GM23248 (cell line): ENCODE data around the gene GSG1L. TPM values are rescaled to one million over a fixed set of nuclear protein-coding genes. Genes with fewer than 3 reads are reported as not detected.

ENCODE experiments used
- DNase-seq: peaks from one replicate; pipeline ENCODE4 v3.0.0-alpha.2; 2015
- H2AFZ ChIP-seq: fragments of 200-600 bp; sonication (generic); 2 replicates; pipeline ENCODE4 v1.6.1; 2016; ENCODE audit warnings: antibody characterized with exemption
- H3F3A ChIP-seq: fragments of 200-600 bp; sonication (generic); 2 replicates; pipeline ENCODE4 v1.6.1; 2016; ENCODE audit warnings: mild to moderate bottlenecking, antibody characterized with exemption, mixed run types; ENCODE audit not compliant: insufficient read depth
- H3K27ac ChIP-seq: fragments of 200-600 bp; sonication (generic); 2 replicates; pipeline ENCODE4 v1.5.1; 2016; ENCODE audit warnings: mild to moderate bottlenecking
- H3K27me3 ChIP-seq: fragments of 200-600 bp; sonication (generic); replicated peaks from 2 replicates; pipeline ENCODE4 v1.6.1; 2016; ENCODE audit warnings: mild to moderate bottlenecking; ENCODE audit not compliant: insufficient read depth
- H3K36me3 ChIP-seq: fragments of 200-600 bp; sonication (generic); 2 replicates; pipeline ENCODE4 v1.6.1; 2016; ENCODE audit warnings: low read depth, mild to moderate bottlenecking
- H3K4me1 ChIP-seq: fragments of 200-600 bp; sonication (generic); 2 replicates; pipeline ENCODE4 v1.6.1; 2016; ENCODE audit warnings: mild to moderate bottlenecking; ENCODE audit not compliant: insufficient read depth
- H3K4me2 ChIP-seq: fragments of 200-600 bp; sonication (generic); one replicate; pipeline ENCODE4 v1.6.1; 2016; ENCODE audit warnings: mild to moderate bottlenecking; ENCODE audit not compliant: unreplicated experiment
- H3K4me3 ChIP-seq: fragments of 200-600 bp; sonication (generic); 2 replicates; pipeline ENCODE4 v1.5.1; 2016; ENCODE audit warnings: mild to moderate bottlenecking
- H3K79me2 ChIP-seq: fragments of 200-600 bp; sonication (generic); 2 replicates; pipeline ENCODE4 v1.6.1; 2016; ENCODE audit warnings: mild to moderate bottlenecking; ENCODE audit not compliant: insufficient read depth
- H3K9ac ChIP-seq: fragments of 200-600 bp; sonication (generic); 2 replicates; pipeline ENCODE4 v1.6.1; 2016; ENCODE audit warnings: mild to moderate bottlenecking
- H3K9me2 ChIP-seq: fragments of 200-600 bp; sonication (generic); 2 replicates; pipeline ENCODE4 v1.6.1; 2016; ENCODE audit warnings: mixed run types, mild to moderate bottlenecking, moderate library complexity; ENCODE audit not compliant: insufficient read depth
- H3K9me3 ChIP-seq: fragments of 200-600 bp; sonication (generic); one replicate; pipeline ENCODE4 v1.6.1; 2017; ENCODE audit warnings: low read depth
- H4K20me1 ChIP-seq: fragments of 200-600 bp; sonication (generic); 2 replicates; pipeline ENCODE4 v1.6.0; 2016; ENCODE audit not compliant: insufficient read depth
- EZH2 ChIP-seq: fragments of 200-600 bp; sonication (generic); IDR thresholded peaks from 2 replicates; pipeline ENCODE4 v1.6.1; 2018; ENCODE audit warnings: antibody characterized with exemption, mild to moderate bottlenecking; ENCODE audit not compliant: insufficient read depth, poor library complexity, severe bottlenecking
- EZH2phosphoT487 ChIP-seq: fragments of 200-600 bp; sonication (generic); IDR thresholded peaks from 2 replicates; pipeline ENCODE4 v1.6.1; 2018; ENCODE audit warnings: antibody characterized with exemption, moderate library complexity, mild to moderate bottlenecking, low read depth; ENCODE audit not compliant: insufficient read depth
- WGBS, 2 experiments: methylation state at CpG; one replicate each; pipeline ENCODE4 v1.1.6; 2015 to 2017; ENCODE audit warnings: low lambda C conversion rate in 2 of 2, low coverage in 1 of 2; ENCODE audit errors: missing lambda C conversion rate in 2 of 2; 5-methylcytosine and 5-hydroxymethylcytosine counted together
- in situ Hi-C: fragments of 300-500 bp; cut with MboI; formaldehyde crosslinking; loops from 2 replicates; pipeline ENCODE4 v1.15.0; 2020
- polyA plus RNA-seq: library from polyadenylated mRNA; unstranded; fragments of >200 nt; fragmentation: Nextera tagmentation; extraction: Ambion mirVana; gene quantifications from 2 replicates; pipeline ENCODE4 v1.2.1, GENCODE V29; 2016
- total RNA-seq: library from RNA; depleted of rRNA; stranded (reverse); fragments of >200 nt; shearing (Covaris generic); gene quantifications from 2 replicates; pipeline ENCODE4 v1.2.3, GENCODE V29; 2014

GSG1L gene
- total and polyA plus RNA-seq, 2 experiments from 2014 or later, result not detected

DNA sequence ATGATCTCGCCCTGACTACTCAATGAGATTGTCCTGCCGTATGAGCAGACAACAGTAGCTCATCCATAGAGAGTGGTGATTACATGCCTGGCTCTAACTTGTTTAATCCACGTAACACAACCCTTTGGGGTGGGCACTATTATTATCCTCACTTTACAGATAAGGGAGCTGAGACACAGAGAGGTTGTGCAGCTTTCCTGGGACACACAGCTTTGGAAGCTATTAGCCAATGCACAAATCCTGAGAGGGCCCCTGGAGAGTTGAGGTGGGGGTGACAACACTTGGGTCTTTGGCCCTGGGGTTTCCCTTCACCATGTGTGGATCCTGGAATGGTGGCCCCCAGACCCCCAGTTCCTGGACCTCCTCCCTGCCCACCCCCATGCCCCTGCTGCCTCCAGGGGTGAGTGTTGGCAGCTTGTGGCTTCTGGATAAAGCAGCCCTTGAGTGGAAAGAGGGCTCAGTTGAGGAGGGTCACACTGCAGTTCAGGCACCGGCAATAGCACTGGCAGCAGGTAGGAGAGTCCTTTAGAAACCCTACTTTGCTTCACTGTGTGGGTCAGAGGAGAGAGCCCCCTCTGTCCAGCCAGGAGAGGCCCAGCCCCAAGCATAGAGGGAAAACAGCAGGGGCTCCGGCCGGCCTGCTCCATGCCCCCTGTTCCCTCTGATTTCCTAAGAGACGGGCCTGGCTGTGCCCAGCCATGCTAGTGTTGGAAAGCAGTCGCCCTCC lies 282.9 kb downstream of the GSG1L start:
- H3K36me3 ChIP-seq, result no peaks in the 10 kb centered on the region
- no peak overlapping the region for H3K4me2 ChIP-seq
- peaks cover 16% of the 10 kb centered on the region for H3K4me1 ChIP-seq
- H3K4me3 ChIP-seq, result no peak overlapping the region
- no peaks in the 10 kb centered on the region for H3K79me2 ChIP-seq
- peaks cover 3% of the 10 kb centered on the region; the same call in 1 of the 2 replicates for H3F3A ChIP-seq
- H4K20me1 ChIP-seq, result no peaks in the 10 kb centered on the region
- in situ Hi-C loops, result loop anchor here (25.0 kb wide), 1 partner anchor 282 kb away; the partner anchor contains the start of gene GSG1L
- H3K9ac ChIP-seq, result no peak overlapping the region
- peak overlapping the region; percentile 33; the same call in 1 of the 2 replicates for H3K27ac ChIP-seq
- H3K27me3 ChIP-seq, result no peaks in the 10 kb centered on the region
- TF ChIP-seq EZH2phosphoT487 (no peak), EZH2 (no peak)
- H3K9me2 ChIP-seq, result no peaks in the 10 kb centered on the region
- no peak overlapping the region for H2AFZ ChIP-seq
- WGBS, 2 experiments, result 46 to 54% methylated on average over 7 to 8 of the region's 8 CpGs
- no peaks in the 10 kb centered on the region for H3K9me3 ChIP-seq
- DNase-seq, result peak; percentile 39

- peaks cover 16% of the 10 kb centered on the region for H3K4me1 ChIP-seq
- H3K9ac ChIP-seq, result no peak overlapping the region
- H4K20me1 ChIP-seq, result no peaks in the 10 kb centered on the region
- no peak overlapping the region for H2AFZ ChIP-seq
- in situ Hi-C loops, result loop anchor here (25.0 kb wide), 1 partner anchor 283 kb away; the partner anchor contains the start of gene GSG1L
- H3K79me2 ChIP-seq, result no peaks in the 10 kb centered on the region
- no peak overlapping the region for H3K27ac ChIP-seq
- no peak overlapping the region for H3K4me2 ChIP-seq
- no peaks in the 10 kb centered on the region for H3K9me3 ChIP-seq
- H3K27me3 ChIP-seq, result no peaks in the 10 kb centered on the region
- H3K4me3 ChIP-seq, result no peak overlapping the region
- no peak for TF ChIP-seq EZH2phosphoT487
- TF ChIP-seq EZH2, result no peak
- peaks cover 3% of the 10 kb centered on the region; the same call in 1 of the 2 replicates for H3F3A ChIP-seq
- no peaks in the 10 kb centered on the region for H3K36me3 ChIP-seq
- 32 to 40% methylated on average over 23 of the region's 23 CpGs for WGBS, 2 experiments
- no peaks in the 10 kb centered on the region for H3K9me2 ChIP-seq
- DNase-seq, result peak; percentile 77
Observed at GRCh38 chr16:27779641-27780164, 283.8 kb downstream of the GSG1L start.

DNA sequence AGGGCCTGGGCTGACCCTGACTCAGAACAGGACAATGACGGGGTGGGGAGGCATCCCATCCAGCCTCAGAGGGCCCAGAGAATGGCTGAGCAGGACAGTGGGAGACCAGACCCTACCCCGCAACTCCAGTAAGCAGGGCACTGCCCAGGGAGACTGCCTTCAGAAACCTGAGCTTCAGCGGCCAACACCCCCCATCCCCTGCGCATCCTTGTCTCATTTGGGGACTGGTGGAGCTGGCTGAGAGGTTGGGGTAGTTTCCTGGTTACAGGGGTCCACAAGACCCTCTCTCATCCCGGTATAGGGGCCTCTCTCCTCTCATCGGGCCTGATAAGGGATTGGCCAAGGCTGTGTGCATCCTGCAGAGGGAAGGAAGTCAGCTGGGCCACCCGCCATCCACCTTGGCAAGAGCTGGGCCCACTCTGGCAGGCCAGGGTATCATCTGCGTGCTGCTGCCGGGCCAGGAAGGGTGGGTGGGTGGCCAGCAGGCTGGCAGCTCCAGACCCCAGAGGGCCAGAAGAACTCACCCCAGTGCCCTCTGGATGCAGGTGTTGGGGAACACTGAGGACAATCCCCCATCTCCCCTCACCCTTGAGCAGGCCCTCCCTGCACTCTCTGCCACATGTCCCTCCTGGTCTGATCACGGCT lies 284.5 kb downstream of the GSG1L start:
- peaks cover 16% of the 10 kb centered on the region for H3K4me1 ChIP-seq
- no peaks in the 10 kb centered on the region for H3K36me3 ChIP-seq
- H3K9me2 ChIP-seq, result no peaks in the 10 kb centered on the region
- H3F3A ChIP-seq, result peaks cover 3% of the 10 kb centered on the region; the same call in 1 of the 2 replicates
- H4K20me1 ChIP-seq, result no peaks in the 10 kb centered on the region
- H3K4me3 ChIP-seq, result no peak overlapping the region
- WGBS, 2 experiments, result 64 to 69% methylated on average over 9 to 10 of the region's 10 CpGs
- H3K9ac ChIP-seq, result no peak overlapping the region
- H3K9me3 ChIP-seq, result no peaks in the 10 kb centered on the region
- H3K27ac ChIP-seq, result no peak overlapping the region
- in situ Hi-C loops, result loop anchor here (25.0 kb wide), 1 partner anchor 283 kb away; the partner anchor contains the start of gene GSG1L
- no peak overlapping the region for H2AFZ ChIP-seq
- H3K79me2 ChIP-seq, result no peaks in the 10 kb centered on the region
- H3K4me2 ChIP-seq, result no peak overlapping the region
- no peaks in the 10 kb centered on the region for H3K27me3 ChIP-seq
- TF ChIP-seq EZH2 (no peak), EZH2phosphoT487 (no peak)
- no peak for DNase-seq

DNA sequence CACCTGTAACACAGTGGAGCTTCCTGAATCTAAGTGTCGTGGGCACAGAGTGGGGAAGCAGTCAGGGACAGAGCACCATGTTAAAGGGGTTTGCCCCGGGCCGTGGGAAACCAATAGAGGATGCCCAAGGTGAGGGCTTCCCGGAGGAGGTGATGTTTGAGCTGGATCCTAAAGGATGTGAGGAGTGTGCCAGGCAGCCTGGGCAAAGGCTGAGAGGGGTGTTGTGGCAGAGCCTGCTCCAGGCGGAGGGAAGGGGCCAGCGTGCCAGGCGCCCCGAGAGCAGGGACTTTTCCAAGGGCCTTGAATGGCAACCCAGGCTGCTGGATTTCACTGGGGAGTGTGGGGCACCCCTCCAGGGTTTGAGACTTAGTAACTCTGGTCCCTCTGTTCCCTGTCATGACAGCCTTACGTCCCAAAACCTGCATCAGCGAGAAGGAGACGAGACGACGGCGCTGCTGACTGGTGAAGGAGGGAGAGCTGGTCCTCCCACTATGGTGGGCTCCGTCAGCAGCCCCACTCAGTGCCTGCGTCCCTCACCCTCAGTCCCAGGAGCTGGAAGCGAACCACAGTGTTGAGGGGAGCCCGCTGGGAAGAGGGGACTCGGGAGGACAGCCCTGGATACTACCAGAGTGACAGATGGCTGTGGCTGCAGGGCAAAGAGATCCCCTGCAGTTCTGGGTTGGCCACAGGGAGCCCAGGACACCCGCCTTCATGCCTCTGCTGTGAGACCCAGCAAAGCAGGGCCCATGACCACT lies 285.2 kb downstream of the GSG1L start:
- H3K79me2 ChIP-seq, result no peaks in the 10 kb centered on the region
- no peak overlapping the region for H2AFZ ChIP-seq
- H3K27ac ChIP-seq, result no peak overlapping the region
- H3F3A ChIP-seq, result peaks cover 3% of the 10 kb centered on the region; the same call in 1 of the 2 replicates
- H3K9ac ChIP-seq, result no peak overlapping the region
- H3K4me1 ChIP-seq, result peaks cover 16% of the 10 kb centered on the region
- no peaks in the 10 kb centered on the region for H4K20me1 ChIP-seq
- H3K27me3 ChIP-seq, result no peaks in the 10 kb centered on the region
- no peaks in the 10 kb centered on the region for H3K36me3 ChIP-seq
- DNase-seq, result no peak
- no peak overlapping the region for H3K4me2 ChIP-seq
- no peak for TF ChIP-seq EZH2
- TF ChIP-seq EZH2phosphoT487, result no peak
- no peaks in the 10 kb centered on the region for H3K9me2 ChIP-seq
- in situ Hi-C loops, result loop anchor here (25.0 kb wide), 1 partner anchor 284 kb away; the partner anchor contains the start of gene GSG1L
- H3K9me3 ChIP-seq, result no peaks in the 10 kb centered on the region
- WGBS, 2 experiments, result 95 to 96% methylated on average over 19 to 20 of the region's 20 CpGs
- H3K4me3 ChIP-seq, result no peak overlapping the region
